Stomach smooth muscle (tissue), 2 donors: ENCODE data around the gene SPATA20.

Experiments
- H3K27ac ChIP-seq: one replicate; pipeline ENCODE4 v1.7.0; 2013; ENCODE audit warnings: mild to moderate bottlenecking, low read length, inconsistent platforms
- H3K27me3 ChIP-seq, 2 donors: one replicate each; pipeline ENCODE4 v1.7.0; 2013; ENCODE audit warnings: low read length in 2 of 2; ENCODE audit not compliant: insufficient read depth in 2 of 2, control insufficient read depth in 1 of 2
- H3K36me3 ChIP-seq, 2 donors: one replicate each; pipeline ENCODE4 v1.7.0; 2013; ENCODE audit warnings: low read length in 2 of 2; ENCODE audit not compliant: control insufficient read depth in 2 of 2, insufficient read depth in 2 of 2
- H3K4me1 ChIP-seq: one replicate; pipeline ENCODE4 v1.7.0; 2013; ENCODE audit warnings: low read length; ENCODE audit not compliant: control insufficient read depth, insufficient read depth
- H3K4me3 ChIP-seq, 2 donors: one replicate each; pipeline ENCODE4 v1.7.0; 2013; ENCODE audit warnings: low read length in 2 of 2
- H3K9ac ChIP-seq, 2 donors: one replicate each; pipeline ENCODE4 v1.7.0; 2013; ENCODE audit warnings: low read length in 2 of 2, mild to moderate bottlenecking in 1 of 2
- H3K9me3 ChIP-seq, 2 donors: one replicate each; pipeline ENCODE4 v1.7.0; 2013; ENCODE audit warnings: low read length in 2 of 2; ENCODE audit not compliant: control insufficient read depth in 2 of 2
- donor health status: healthy.
- donor health status: Pancreatic carcinoma.

The SPATA20 gene

DNA sequence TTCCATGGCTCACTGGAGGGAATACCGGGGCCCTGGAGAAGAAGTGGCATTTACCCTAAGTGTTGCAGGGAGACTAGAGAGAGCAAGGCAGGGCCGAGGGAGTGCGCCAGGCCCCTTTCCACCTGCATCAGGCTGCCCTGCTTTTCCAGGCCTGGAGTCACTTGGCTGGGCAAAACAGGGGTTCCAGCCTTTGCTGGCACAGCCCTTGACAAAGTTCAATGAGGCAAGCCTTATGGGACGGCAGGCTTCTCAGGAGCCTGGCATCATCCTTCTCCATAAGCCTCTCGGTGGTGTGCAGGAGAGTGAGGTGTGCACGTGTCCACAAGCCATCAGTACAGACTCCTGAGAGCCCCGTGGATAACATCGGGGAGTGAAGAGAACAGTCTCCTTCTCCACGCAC is 40.6 kb downstream of the SPATA20 start:
- no peak overlapping the region for H3K9ac ChIP-seq
- peaks cover 17% of the 10 kb centered on the region for H3K4me1 ChIP-seq
- no peak overlapping the region for H3K4me3 ChIP-seq
- no peak overlapping the region for H3K27ac ChIP-seq
- H3K36me3 ChIP-seq, result no peaks in the 10 kb centered on the region
- H3K27me3 ChIP-seq, result no peaks in the 10 kb centered on the region
- H3K9me3 ChIP-seq, result no peaks in the 10 kb centered on the region

DNA sequence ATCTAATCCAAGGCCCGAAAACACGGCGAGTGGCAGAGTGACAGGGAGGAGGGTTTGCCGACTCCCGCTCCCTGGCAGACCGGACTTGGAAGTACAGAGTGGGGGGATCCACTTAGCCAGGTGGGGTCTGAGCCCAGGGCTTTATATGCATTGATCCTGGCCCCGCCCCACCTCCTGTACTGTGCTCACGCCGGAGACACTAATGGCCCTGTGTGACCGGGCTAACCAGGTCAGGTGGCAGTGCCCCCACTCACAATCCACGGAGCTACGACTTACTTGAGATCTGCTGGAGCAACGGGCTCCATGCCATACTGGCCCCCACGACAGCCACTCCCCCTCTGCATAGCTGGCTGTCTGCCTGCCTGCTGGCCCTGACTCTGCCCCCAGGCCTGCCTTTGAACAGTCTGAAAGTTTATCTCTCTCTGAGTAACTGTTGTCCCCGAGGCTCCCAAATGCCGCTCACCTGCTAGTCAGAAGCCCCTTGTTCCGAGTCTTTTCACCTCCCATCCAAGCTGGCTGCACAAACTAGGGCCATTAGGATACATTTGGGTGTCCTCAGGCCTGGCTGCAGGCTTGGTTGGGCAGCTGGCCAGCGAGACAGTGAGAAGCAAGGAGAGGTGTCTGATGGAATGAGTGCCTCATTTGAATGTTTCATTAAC is 41.5 kb downstream of the SPATA20 start:
- Histone ChIP-seq H3K36me3 (no peaks in the 10 kb centered on the region), H3K27ac (no peak overlapping the region), H3K9ac (no peak overlapping the region)

DNA sequence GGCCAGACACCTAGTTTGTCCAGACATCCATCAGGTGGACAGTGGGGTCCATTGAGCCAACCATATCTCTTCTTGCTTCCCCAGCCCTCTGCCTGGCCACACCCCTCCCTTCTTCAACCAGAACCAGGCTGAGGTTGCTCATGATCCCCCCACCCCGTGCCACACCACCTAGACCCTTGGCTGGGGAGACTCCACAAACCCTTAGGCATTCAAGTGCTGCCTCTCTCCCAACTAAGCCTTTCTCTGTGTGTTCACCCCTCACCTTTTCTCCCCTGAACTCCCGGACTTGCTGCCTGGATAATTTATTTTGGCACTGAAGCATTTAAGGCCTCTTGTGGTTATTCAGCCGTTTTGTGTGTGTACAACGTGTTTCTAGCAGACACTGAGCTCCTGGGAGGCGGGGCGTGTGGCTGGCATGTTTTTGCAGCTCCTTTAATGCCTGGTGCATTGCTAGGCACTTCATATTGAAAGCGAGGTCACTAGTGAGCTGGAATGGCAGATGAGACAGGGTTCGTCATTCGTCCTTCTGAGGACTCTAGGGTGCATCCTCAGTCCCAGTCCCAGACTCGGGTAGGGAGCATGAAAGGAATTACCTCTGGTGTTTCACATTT is 42.2 kb downstream of the SPATA20 start:
- peaks cover 17% of the 10 kb centered on the region for H3K4me1 ChIP-seq
- no peak overlapping the region for H3K4me3 ChIP-seq
- peak overlapping the region; percentile 28 to 29 for H3K9ac ChIP-seq
- H3K27me3 ChIP-seq, result no peaks in the 10 kb centered on the region
- H3K27ac ChIP-seq, result no peak overlapping the region
- no peaks in the 10 kb centered on the region for H3K36me3 ChIP-seq
- H3K9me3 ChIP-seq, result no peaks in the 10 kb centered on the region

More for the DNA sequence above, 41.5 kb downstream of the SPATA20 start:
- no peaks in the 10 kb centered on the region for H3K27me3 ChIP-seq
- H3K4me1 ChIP-seq, result peaks cover 17% of the 10 kb centered on the region
- no peaks in the 10 kb centered on the region for H3K9me3 ChIP-seq
- no peak overlapping the region for H3K4me3 ChIP-seq

DNA sequence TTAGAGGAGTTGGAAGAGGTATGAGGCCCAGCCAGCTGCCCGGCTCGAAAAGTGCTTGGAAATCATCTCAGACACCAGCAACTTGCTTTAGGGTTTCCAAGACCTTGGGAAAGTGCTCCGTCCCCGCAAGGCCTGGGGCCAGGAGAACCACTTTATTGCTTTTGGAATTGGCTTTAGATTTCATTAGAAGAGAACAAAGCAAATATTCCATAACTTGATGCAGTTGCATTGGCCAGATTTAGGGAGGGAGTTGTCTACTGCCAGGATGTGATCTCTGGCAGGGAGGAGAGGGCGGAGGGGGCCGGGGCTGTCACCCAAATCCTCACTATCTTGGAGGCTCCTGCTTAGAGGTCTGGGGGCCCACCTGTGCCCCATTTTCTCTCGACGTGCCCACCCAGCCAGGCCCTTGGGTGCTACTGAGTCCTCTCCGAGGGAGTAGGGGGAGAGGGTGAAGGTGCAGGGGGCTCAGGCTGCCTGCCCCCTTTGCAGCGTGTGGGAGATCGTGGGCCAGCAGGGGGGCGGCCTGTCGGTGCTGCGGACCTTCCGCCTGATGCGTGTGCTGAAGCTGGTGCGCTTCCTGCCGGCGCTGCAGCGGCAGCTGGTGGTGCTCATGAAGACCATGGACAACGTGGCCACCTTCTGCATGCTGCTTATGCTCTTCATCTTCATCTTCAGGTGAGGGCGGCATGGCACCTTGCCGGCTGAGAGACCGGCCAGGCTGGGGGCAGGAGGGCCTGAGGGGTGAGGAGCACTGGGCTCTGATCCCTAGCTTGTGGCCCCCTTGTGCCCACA is 44.2 kb downstream of the SPATA20 start:
- H3K36me3 ChIP-seq, result no peaks in the 10 kb centered on the region
- H3K9ac ChIP-seq, result no peak overlapping the region
- peaks cover 17% of the 10 kb centered on the region for H3K4me1 ChIP-seq
- no peak overlapping the region for H3K27ac ChIP-seq
- no peaks in the 10 kb centered on the region for H3K27me3 ChIP-seq
- H3K4me3 ChIP-seq, result no peak overlapping the region
- H3K9me3 ChIP-seq, result no peaks in the 10 kb centered on the region

DNA sequence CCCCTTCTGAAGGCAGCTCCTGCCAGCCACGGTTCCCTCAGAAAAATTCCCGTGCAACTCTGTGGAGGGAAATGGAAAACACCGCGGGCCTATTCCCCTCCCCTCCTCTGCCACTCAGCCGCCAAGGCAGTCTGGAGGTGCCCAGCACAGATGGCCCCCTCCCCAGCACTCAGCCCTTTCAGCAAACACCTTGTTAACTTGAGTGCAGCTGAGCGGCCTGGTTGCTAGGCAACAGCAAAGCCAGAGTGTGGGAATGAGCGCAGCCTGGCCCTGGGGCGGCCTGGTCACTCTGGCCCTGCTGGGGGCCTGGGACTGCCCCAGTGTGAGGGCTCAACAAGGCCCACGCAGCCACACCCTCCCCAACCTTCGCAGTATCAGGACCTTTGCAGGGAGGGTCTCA is 46.3 kb downstream of the SPATA20 start:
- no peak overlapping the region for H3K27ac ChIP-seq
- no peak overlapping the region for H3K9ac ChIP-seq
- H3K9me3 ChIP-seq, result no peaks in the 10 kb centered on the region
- H3K27me3 ChIP-seq, result no peaks in the 10 kb centered on the region
- no peaks in the 10 kb centered on the region for H3K36me3 ChIP-seq
- H3K4me3 ChIP-seq, result no peak overlapping the region
- peaks cover 17% of the 10 kb centered on the region for H3K4me1 ChIP-seq

DNA sequence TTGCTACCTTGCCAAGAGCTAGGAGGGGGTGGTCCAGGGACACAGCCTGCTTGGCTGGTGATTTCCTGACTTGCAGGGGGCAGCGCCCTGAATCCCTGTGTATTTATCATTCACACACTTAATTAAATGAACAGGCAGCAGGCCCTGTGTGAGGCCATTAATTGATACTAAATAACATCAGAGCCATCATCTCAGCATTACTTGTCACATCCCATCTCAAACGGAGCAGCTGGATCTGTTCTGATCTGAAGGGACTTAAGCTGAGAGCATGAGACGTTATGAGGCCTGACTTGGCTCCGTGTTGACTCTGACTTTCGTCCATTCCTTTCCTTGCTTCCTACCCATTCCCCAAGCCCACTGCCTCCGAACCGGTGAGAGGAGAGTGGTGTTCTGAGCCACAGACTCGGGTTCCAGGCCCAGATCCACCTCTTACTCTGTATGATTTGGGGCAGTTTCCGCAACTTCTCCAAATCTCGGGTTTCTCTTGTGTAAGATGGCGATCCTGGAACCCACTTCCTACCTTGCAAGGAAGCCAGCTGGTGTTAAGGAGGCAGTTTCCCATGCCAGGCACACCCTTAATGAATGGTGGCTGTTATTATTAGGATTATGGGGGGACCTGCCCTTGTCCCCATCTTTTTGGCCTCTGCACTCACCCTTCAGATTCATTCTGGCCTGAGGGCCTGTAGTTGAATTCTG is 47.3 kb downstream of the SPATA20 start:
- no peak overlapping the region for H3K9ac ChIP-seq
- peaks cover 7% of the 10 kb centered on the region for H3K4me1 ChIP-seq
- H3K27me3 ChIP-seq, result no peaks in the 10 kb centered on the region
- no peaks in the 10 kb centered on the region for H3K36me3 ChIP-seq
- H3K9me3 ChIP-seq, result no peaks in the 10 kb centered on the region
- no peak overlapping the region for H3K27ac ChIP-seq
- H3K4me3 ChIP-seq, result no peak overlapping the region

DNA sequence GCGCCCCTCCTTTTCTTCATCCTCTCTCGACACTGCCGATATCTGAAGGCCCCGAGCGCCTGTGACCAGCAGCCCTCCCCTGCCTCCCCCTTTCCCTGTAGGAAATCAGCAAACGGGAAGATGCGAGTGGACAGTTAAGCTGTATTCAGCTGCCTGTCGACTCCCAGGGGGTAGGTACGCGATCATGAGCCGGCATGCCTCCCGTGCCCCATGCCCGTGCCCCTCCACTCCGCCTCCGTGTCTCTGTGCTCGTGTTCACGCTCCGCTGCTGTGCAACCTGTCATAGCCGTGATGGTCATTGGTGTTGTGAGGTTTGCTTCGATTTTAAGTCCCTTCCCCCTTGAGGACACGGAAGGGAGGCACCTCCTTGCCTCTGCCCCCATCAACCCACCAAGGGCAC is 47.9 kb downstream of the SPATA20 start:
- no peak overlapping the region for H3K4me3 ChIP-seq
- no peak overlapping the region for H3K27ac ChIP-seq
- no peaks in the 10 kb centered on the region for H3K27me3 ChIP-seq
- no peaks in the 10 kb centered on the region for H3K9me3 ChIP-seq
- no peaks in the 10 kb centered on the region for H3K36me3 ChIP-seq
- no peak overlapping the region for H3K9ac ChIP-seq
- H3K4me1 ChIP-seq, result peaks cover 3% of the 10 kb centered on the region

DNA sequence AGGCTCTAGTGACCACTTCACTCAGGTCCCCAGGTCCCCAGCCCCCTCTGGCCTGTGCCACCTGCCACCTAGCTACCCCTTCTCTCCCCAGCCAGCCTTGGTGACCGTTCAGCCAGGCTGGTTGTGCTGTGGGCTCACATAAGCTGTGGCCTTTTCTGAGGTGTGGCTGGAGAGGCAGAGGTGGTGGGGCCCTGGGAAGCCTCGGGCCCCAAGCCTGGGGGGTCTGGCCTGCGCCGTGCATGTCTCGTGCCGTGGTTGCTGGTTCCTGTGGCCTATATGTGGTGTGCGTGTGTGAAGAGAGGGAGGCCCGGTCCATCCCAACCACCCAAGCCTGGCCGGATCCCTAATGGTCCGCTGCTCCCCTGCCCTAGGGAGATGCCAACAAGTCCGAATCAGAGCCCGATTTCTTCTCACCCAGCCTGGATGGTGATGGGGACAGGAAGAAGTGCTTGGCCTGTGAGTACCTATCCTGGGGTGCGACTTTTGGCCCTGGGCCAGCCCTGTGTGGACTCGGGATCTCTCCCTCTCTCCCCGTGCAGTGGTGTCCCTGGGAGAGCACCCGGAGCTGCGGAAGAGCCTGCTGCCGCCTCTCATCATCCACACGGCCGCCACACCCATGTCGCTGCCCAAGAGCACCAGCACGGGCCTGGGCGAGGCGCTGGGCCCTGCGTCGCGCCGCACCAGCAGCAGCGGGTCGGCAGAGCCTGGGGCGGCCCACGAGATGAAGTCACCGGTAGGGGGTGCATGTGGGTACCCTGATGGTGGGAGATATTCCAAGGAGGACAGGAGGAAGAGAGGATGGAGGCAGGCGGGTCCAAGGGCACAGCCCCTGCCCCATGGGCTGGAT is 49.4 kb downstream of the SPATA20 start:
- H3K27ac ChIP-seq, result no peak overlapping the region
- H3K27me3 ChIP-seq, result no peaks in the 10 kb centered on the region
- no peak overlapping the region for H3K9ac ChIP-seq
- no peaks in the 10 kb centered on the region for H3K4me1 ChIP-seq
- H3K4me3 ChIP-seq, result no peak overlapping the region
- no peaks in the 10 kb centered on the region for H3K36me3 ChIP-seq
- H3K9me3 ChIP-seq, result no peaks in the 10 kb centered on the region

DNA sequence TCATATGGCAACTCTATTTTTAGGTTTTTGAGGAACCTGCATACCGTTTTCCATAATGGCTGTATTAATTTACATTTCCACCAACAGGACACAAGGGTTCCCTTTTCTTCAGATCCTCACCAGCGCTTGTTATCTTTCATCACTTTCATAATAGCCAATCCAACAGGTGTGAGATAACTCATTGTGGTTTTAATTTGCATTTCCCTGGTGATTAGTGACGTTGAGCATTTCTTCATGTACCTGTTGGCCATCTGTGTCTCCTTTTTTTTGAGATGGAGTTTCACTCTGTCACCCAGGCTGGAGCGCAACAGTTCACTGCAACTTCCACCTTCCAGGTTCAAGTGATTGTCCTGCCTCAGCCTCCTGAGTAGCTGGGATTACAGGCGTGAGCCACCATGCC is 51.5 kb downstream of the SPATA20 start:
- Histone ChIP-seq H3K4me1 (no peaks in the 10 kb centered on the region), H3K4me3 (no peak overlapping the region), H3K9ac (no peak overlapping the region), H3K9me3 (no peaks in the 10 kb centered on the region), H3K27me3 (peaks cover 3 to 4% of the 10 kb centered on the region in 2 donors), H3K27ac (no peak overlapping the region), H3K36me3 (no peaks in the 10 kb centered on the region)

DNA sequence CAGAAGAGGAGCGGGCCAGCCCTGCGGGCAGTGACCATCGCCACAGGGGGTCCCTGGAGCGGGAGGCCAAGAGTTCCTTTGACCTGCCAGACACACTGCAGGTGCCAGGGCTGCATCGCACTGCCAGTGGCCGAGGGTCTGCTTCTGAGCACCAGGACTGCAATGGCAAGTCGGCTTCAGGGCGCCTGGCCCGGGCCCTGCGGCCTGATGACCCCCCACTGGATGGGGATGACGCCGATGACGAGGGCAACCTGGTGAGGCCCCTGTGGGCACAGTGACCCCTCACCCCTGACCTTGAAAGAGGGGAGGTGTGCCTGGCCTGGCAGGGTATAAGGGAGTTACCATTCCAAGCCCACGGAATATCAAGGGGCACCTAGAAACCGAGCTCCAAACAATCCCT is 52.6 kb downstream of the SPATA20 start:
- Histone ChIP-seq H3K36me3 (no peaks in the 10 kb centered on the region), H3K27me3 (peaks cover 3 to 4% of the 10 kb centered on the region in 2 donors), H3K4me1 (peaks cover 6% of the 10 kb centered on the region), H3K9me3 (no peaks in the 10 kb centered on the region), H3K9ac (no peak overlapping the region), H3K4me3 (no peak overlapping the region), H3K27ac (no peak overlapping the region)
